NCI-H187 (cell line): ENCODE data around the gene MRPL32.
"Not testable (repeated sequence)": the region's sequence is repeated elsewhere in the genome, so short reads cannot be mapped to it uniquely, and the experiment has no call there.

ENCODE experiments used
- DNase-seq, 2 experiments: peaks; one replicate each; lab custom pipeline; 2025; lab: John Stamatoyannopoulos, UW

MRPL32 gene

GRCh38 chr7:42931834-42932651 is at the start of gene MRPL32, which contains the start of gene PSMA2:
Gene MRPL32 (plus strand): TSS chr7:42932376. CDS start chr7:42932387, 11 bp downstream.
Gene PSMA2 (minus strand): TSS chr7:42932174. CDS start chr7:42932158, 16 bp downstream.
- DNase-seq: peak; percentile 90 to 91

- DNase-seq: no peak
Measured at GRCh38 chr7:42883950-42884349, 48.2 kb upstream of the MRPL32 start.

- DNase-seq: not testable (repeated sequence)
Measured at GRCh38 chr7:42885183-42885582, 47.0 kb upstream of the MRPL32 start.

GRCh38 chr7:42886129-42886528 is 46.0 kb upstream of the MRPL32 start:
- DNase-seq: no peak

GRCh38 chr7:42886893-42887505 is 45.2 kb upstream of the MRPL32 start:
- no peak for DNase-seq

- peak; percentile 91 for DNase-seq
Measured at GRCh38 chr7:42893346-42894240, 38.6 kb upstream of the MRPL32 start.

GRCh38 chr7:42900842-42901241 is 31.3 kb upstream of the MRPL32 start:
- no peak for DNase-seq

- DNase-seq: no peak
Measured at GRCh38 chr7:42902331-42902730, 29.8 kb upstream of the MRPL32 start.

GRCh38 chr7:42906181-42906580 is 26.0 kb upstream of the MRPL32 start:
- no peak for DNase-seq

GRCh38 chr7:42907316-42907715 is 24.9 kb upstream of the MRPL32 start:
- DNase-seq: no peak

- DNase-seq: no peak
Measured at GRCh38 chr7:42910306-42910705, 21.9 kb upstream of the MRPL32 start.

GRCh38 chr7:42911454-42912447 is 20.4 kb upstream of the MRPL32 start, which contains the start of gene C7orf25:
Gene C7orf25 (minus strand): TSS chr7:42912070. CDS start chr7:42910900, 1,170 bp downstream.
- peak; percentile 89 to 93 for DNase-seq

- DNase-seq: no peak
Measured at GRCh38 chr7:42913591-42913990, 18.6 kb upstream of the MRPL32 start.

GRCh38 chr7:42914009-42914408 is 18.2 kb upstream of the MRPL32 start:
- no peak for DNase-seq

- no peak for DNase-seq
Measured at GRCh38 chr7:42914421-42915045, 17.6 kb upstream of the MRPL32 start.

- DNase-seq: no peak
Measured at GRCh38 chr7:42915356-42915755, 16.8 kb upstream of the MRPL32 start.

GRCh38 chr7:42922017-42922753 is 10.0 kb upstream of the MRPL32 start:
- no peak for DNase-seq

- no peak for DNase-seq
Measured at GRCh38 chr7:42924223-42924838, 7.8 kb upstream of the MRPL32 start.

- DNase-seq: no peak
Measured at GRCh38 chr7:42925630-42926029, 6.5 kb upstream of the MRPL32 start.
